ENCODE data around the gene TMED8.

The TMED8 gene

GRCh38 chr14:77306851-77307496, 69.9 kb downstream of the TMED8 start:
- no peaks in the 10 kb centered on the region for H3K79me2 ChIP-seq (ENCODE audit: insufficient read depth, low read length)

DNA sequence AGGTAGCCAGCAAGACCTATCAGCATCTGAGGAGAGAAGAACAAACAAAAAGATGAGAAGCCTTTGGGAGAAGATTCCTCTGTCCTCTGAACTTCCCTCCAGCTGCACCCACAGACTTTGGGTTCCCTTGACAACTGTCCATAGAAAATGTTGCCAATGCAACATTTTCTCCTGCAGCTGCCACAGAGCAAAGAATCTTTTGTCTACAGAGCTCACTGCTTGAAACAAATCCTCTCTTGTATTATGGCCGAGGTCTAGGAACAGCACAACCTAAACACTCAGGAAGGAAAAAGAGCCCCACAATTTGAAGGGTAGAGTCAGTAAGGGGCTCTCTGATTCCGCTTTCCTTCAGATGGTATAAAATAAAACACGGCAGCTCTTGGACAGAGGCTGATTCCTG, 70.5 kb downstream of the TMED8 start:
- Histone ChIP-seq H3K4me1 (ENCODE audit: insufficient read depth, low read length) (no peaks in the 10 kb centered on the region), H3K79me2 (ENCODE audit: insufficient read depth, low read length) (no peaks in the 10 kb centered on the region), H3K9me3 (ENCODE audit: insufficient read depth, low read length, severe bottlenecking) (no peaks in the 10 kb centered on the region), H3K9ac (ENCODE audit: low read depth, low read length) (no peak overlapping the region), H3K27ac (ENCODE audit: low read length) (no peak overlapping the region), H2AFZ (ENCODE audit: low read depth, low read length) (no peak overlapping the region), H4K20me1 (ENCODE audit: insufficient read depth, low read length) (no peaks in the 10 kb centered on the region), H3K4me2 (ENCODE audit: insufficient read depth, low read length) (no peak overlapping the region), H3K4me3 (ENCODE audit: low read depth in 1 of 2, low read length in 2 of 2) (no peak overlapping the region), H3K27me3 (ENCODE audit: insufficient read depth, low read length, poor library complexity) (no peaks in the 10 kb centered on the region), H3K36me3 (ENCODE audit: insufficient read depth, low read length) (peaks cover 27% of the 10 kb centered on the region)
- TF ChIP-seq, protein P1, sequence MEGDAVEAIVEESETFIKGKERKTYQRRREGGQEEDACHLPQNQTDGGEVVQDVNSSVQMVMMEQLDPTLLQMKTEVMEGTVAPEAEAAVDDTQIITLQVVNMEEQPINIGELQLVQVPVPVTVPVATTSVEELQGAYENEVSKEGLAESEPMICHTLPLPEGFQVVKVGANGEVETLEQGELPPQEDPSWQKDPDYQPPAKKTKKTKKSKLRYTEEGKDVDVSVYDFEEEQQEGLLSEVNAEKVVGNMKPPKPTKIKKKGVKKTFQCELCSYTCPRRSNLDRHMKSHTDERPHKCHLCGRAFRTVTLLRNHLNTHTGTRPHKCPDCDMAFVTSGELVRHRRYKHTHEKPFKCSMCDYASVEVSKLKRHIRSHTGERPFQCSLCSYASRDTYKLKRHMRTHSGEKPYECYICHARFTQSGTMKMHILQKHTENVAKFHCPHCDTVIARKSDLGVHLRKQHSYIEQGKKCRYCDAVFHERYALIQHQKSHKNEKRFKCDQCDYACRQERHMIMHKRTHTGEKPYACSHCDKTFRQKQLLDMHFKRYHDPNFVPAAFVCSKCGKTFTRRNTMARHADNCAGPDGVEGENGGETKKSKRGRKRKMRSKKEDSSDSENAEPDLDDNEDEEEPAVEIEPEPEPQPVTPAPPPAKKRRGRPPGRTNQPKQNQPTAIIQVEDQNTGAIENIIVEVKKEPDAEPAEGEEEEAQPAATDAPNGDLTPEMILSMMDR (IDR thresholded peaks at IDR 0.05; ENCODE audit: borderline replicate concordance, extremely low read depth, low read length, poor library complexity, severe bottlenecking): no peak
- no peak for TF ChIP-seq EZH2 (IDR thresholded peaks at IDR 0.05; ENCODE audit: borderline replicate concordance, low read depth, low read length, severe bottlenecking)
- DNase-seq (no peak), ATAC-seq (ENCODE audit: insufficient read depth, low read depth) (no peak)

More at GRCh38 chr14:77306851-77307496, 69.9 kb downstream of the TMED8 start:
- H3K36me3 ChIP-seq (ENCODE audit: insufficient read depth, low read length): peaks cover 21% of the 10 kb centered on the region
- TF ChIP-seq, protein P1 (IDR thresholded peaks at IDR 0.05; ENCODE audit: borderline replicate concordance, extremely low read depth, low read length, poor library complexity, severe bottlenecking): no peak
- TF ChIP-seq EZH2 (IDR thresholded peaks at IDR 0.05; ENCODE audit: borderline replicate concordance, low read depth, low read length, severe bottlenecking): no peak
- no peaks in the 10 kb centered on the region for H3K27me3 ChIP-seq (ENCODE audit: insufficient read depth, low read length, poor library complexity)
- no peak for DNase-seq
- H3K27ac ChIP-seq (ENCODE audit: low read length): no peak overlapping the region
- H2AFZ ChIP-seq (ENCODE audit: low read depth, low read length): no peak overlapping the region
- H3K4me1 ChIP-seq (ENCODE audit: insufficient read depth, low read length): no peaks in the 10 kb centered on the region
- H4K20me1 ChIP-seq (ENCODE audit: insufficient read depth, low read length): no peaks in the 10 kb centered on the region
- no peak overlapping the region for H3K9ac ChIP-seq (ENCODE audit: low read depth, low read length)
- no peak overlapping the region for H3K4me2 ChIP-seq (ENCODE audit: insufficient read depth, low read length)
- ATAC-seq (ENCODE audit: insufficient read depth, low read depth): no peak
- H3K4me3 ChIP-seq (ENCODE audit: low read depth in 1 of 2, low read length in 2 of 2): no peak overlapping the region
- H3K9me3 ChIP-seq (ENCODE audit: insufficient read depth, low read length, severe bottlenecking): no peaks in the 10 kb centered on the region

DNA sequence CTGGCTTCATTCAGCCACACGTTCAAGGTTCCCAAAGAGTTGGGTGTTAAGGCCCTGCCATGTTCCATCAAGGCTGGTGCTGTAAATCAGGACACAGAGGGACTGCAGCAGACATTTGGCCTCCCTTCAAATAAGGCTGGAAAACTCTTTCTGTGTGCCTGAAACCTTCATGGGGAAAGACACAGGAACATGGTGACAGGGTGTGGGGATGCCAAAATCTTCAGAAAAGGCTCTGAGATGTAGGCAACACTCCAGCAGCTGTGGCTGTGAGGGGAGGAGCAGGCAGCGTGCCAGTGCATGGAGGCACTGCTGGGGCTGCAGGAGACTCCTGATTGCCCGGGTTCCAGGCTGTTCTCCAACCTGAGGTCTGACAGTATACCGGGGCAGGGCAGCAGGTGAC, 71.2 kb downstream of the TMED8 start:
- no peaks in the 10 kb centered on the region for H3K27me3 ChIP-seq (ENCODE audit: insufficient read depth, low read length, poor library complexity)
- no peak for DNase-seq
- TF ChIP-seq, protein P1 (IDR thresholded peaks at IDR 0.05; ENCODE audit: borderline replicate concordance, extremely low read depth, low read length, poor library complexity, severe bottlenecking): no peak
- no peak for TF ChIP-seq EZH2 (IDR thresholded peaks at IDR 0.05; ENCODE audit: borderline replicate concordance, low read depth, low read length, severe bottlenecking)
- H3K4me1 ChIP-seq (ENCODE audit: insufficient read depth, low read length): no peaks in the 10 kb centered on the region
- H2AFZ ChIP-seq (ENCODE audit: low read depth, low read length): no peak overlapping the region
- no peaks in the 10 kb centered on the region for H3K79me2 ChIP-seq (ENCODE audit: insufficient read depth, low read length)
- ATAC-seq (ENCODE audit: insufficient read depth, low read depth): no peak
- H4K20me1 ChIP-seq (ENCODE audit: insufficient read depth, low read length): no peaks in the 10 kb centered on the region
- no peaks in the 10 kb centered on the region for H3K9me3 ChIP-seq (ENCODE audit: insufficient read depth, low read length, severe bottlenecking)
- peaks cover 28% of the 10 kb centered on the region for H3K36me3 ChIP-seq (ENCODE audit: insufficient read depth, low read length)
- H3K4me2 ChIP-seq (ENCODE audit: insufficient read depth, low read length): no peak overlapping the region
- H3K9ac ChIP-seq (ENCODE audit: low read depth, low read length): no peak overlapping the region
- H3K4me3 ChIP-seq (ENCODE audit: low read depth in 1 of 2, low read length in 2 of 2): no peak overlapping the region
- no peak overlapping the region for H3K27ac ChIP-seq (ENCODE audit: low read length)

Data from DND-41 (cell line).